ENCODE results near the gene TUBA8.
"Not testable (repeated sequence)": the region's sequence is repeated elsewhere in the genome, so short reads cannot be mapped to it uniquely, and the experiment has no call there.

Gene TUBA8

DNA sequence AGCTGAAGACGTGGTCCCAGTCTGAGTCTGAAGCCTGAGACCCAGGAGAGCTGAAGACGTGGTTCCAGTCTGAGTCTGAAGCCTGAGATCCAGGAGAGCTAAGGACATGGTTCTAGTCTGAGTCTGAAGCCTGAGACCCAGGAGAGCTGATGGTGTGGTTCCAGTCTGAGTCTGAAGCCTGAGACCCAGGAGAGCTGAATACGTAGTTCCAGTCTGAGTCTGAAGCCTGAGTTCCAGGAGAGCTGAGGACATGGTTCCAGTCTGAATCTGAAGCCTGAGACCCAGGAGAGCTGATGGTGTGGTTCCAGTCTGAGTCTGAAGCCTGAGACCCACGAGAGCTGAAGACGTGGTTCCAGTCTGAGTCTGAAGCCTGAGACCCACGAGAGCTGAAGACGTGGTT, 4.6 kb upstream of the TUBA8 start:
- not testable (repeated sequence) for DNase-seq (ENCODE audit: low read depth in 2 of 3, low spot score in 1 of 3)

DNA sequence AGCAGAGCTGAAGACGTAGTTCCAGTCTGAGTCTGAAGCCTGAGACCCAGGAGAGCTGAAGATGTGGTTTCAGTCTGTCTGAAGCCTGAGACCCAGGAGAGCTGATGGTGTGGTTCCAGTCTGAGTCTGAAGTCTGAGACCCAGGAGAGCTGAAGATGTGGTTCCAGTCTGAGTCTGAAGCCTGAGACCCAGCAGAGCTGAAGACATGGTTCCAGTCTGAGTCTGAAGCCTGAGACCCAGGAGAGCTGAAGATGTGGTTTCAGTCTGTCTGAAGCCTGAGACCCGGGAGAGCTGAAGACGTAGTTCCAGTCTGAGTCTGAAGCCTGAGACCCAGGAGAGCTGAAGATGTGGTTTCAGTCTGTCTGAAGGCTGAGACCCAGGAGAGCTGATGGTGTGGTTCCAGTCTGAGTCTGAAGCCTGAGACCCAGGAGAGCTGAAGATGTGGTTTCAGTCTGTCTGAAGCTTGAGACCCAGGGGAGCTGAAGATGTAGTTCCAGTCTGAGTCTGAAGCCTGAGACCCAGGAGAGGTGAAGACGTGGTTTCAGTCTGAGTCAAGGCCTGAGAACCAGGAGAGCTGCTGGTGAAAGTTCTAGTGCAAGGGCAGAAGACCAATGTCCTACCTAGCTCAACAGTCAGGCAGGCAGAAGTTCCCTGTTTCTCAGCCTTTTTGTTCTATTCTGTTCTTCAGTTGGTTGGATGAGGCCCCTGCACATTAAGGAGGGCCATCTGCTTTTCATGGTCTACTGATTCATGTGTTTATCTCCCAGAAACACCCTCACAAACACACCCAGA, 3.9 kb upstream of the TUBA8 start:
- peak in 2 of 3 donors; percentile 53 to 59 for DNase-seq (ENCODE audit: low read depth in 2 of 3, low spot score in 1 of 3)

DNA sequence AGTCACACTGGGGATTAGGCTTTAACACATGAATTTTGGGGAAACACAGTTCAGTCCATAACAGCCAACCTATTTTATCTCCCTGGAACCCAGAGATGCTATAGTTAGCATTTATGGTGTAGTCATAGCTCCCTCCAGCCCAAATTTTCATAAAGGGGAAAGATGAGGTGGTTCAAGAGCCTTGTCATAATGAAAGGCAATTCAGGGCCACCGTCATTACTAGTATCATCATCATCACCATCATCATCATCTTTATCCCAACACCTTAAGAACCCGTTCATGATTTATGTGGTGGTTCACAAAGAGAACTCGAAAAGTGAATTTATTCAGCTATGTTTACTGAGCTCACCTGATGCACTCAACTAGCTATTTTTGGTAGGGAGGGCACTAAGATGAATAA, 2.4 kb upstream of the TUBA8 start:
- no peak for DNase-seq (ENCODE audit: low read depth in 2 of 3, low spot score in 1 of 3)

DNA sequence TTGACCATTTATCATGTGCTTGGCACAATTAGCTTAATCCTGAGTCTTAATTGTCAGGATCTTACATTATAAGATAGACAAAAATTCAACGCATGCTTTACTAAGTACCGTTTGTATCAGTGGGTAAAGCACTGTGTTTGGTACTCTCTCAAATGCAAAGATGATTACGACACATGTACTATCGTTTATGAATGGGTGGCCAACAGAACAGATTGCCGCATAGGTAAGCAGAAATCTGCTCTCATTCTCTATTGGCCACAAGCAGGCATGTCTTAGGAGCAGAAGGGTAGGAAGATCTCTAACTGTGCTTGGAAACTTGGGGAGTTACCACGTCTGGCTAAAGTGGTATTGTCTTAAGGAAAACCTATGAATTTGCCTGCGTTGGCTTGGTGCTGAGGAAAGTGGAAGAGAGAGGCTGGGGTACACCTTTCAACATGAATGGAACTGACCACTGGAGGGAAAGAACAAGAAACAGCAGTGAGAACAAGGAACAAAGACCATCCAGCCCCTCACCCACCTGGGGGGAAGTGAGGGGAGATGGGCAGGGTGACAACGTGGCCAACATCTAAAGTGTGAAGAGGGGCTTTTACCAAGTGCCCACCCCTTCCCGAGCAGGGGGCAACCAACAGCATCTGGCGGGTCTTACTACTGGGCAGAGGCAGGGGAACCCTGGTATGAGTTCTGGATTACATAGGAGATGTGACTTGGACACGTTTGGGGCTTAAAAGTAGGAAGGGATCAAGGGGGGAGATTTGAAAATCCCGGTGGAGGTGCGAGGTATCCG, 1.0 kb upstream of the TUBA8 start:
- DNase-seq (ENCODE audit: low read depth in 2 of 3, low spot score in 1 of 3), result no peak

DNA sequence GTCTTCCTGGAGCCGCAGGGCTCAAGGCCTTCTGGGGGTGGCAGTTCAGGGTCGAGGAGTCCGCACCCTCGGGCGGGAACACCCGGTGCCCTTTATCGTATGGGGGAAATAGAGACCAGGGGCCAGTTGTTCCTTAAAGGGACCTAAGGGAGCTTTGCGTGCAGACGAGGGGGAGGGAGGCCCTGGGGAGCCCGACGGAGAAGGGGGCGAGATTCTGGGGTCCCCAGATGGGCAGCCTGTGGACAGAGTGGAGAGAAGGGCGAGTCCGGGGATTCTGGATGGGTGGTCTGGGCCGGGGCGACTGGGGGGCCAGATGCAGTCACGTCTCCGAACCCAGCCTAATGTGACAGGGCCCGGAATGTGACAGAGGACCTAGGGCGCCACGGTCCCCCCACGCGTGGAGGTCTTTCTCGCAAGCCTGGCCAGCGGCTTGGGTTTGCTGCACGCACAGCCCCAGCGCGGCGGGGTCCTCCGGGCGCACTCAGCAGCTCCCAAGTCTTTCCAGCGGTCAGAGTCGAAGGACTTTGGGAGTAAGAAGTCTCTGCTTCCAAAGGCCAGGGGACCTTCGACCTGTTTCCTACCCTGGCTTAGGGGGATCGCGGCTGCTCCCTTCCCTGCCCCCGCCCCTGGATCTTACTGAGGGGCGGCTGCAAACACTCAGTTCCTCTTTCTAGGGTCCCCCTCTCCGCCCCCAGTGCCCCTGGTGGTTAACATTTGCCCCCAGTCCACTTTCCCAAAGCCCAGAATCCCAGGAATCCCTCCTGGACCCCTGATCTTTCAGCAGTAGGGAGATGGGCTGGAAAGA, 547 bp downstream of the TUBA8 start:
- DNase-seq (ENCODE audit: low read depth in 2 of 3, low spot score in 1 of 3), result no peak

DNA sequence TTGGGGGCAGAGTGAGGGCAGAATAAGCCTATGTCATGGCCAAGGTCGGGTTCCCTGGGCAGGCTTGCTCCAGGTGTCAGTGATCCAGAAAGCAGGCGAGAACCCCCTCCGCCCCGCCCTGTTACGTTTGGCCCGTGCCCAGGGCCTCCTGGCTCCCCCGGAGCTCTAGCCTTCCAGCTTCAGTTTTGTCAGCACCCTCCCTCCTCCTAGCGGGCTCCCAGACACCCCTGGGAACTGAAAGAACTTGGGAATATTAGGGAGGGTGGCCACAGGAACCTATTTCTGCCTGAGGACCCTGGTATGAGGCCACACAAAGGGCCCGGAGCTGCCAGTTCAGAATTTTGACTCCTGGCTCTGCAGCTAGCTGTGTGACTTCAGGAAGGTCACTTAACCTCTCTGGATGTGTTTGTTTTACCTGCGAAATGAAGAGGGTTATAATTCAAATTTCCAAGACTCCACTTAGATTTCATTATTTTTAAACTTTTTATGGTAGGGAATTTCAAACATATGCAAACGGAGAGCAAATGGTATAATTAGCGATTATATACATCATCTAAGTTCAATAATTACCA, 1.2 kb downstream of the TUBA8 start:
- no peak for DNase-seq (ENCODE audit: low read depth in 2 of 3, low spot score in 1 of 3)

DNA sequence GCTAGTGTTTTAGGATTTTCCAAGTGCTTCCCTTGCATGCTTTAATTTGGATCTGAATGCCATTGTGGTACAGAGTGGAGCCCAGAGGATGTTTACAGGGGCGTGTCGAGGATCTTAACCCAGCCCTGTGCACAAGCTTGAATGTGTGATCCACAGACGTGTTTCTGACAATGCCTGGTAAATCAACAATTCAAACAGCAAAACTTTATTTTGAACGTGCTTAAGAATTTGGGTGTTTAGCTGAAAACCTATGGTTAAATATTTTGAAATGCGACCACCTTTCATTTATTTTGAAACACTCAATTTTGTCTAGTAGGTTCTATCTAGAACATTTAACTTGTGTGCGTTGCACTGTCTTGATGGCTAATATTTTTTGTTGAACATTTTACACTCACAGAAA, 1.8 kb downstream of the TUBA8 start:
- DNase-seq (ENCODE audit: low read depth in 2 of 3, low spot score in 1 of 3), result no peak

DNA sequence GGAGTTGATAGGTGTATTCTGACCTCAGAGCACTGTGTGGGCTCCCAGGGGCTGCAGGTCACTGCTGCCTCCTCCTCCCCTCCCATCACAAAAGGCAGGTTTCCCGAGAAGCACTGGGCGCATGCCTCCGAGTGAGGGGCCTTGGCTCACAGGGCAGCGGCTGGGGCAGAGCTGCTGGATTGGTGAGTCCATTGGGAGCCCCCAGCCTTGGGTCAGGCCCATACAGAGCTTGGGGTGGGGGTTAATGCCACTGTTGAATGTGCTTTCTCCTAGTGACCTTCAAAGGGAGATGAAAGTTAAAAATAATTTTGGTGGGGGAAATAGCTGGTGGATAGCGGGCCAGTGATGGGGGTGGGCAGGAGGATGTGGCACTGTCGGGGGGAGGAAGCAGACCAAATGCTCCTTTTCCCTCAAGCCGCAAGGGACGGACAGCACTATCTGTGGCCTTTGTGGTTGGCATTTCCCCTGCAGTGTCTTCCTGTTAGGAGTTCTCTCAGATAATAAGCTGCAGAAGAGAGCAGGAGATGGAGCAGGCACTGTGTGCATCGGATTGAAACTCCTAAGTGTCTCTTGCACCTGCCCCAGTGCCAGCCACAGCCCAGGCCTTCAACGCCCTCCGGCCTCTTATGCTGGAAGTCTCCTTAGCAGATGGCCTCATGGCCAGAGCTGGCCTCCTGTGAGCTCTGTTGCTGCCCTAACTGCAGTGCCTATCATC, 3.2 kb downstream of the TUBA8 start:
- no peak for DNase-seq (ENCODE audit: low read depth in 2 of 3, low spot score in 1 of 3)

DNA sequence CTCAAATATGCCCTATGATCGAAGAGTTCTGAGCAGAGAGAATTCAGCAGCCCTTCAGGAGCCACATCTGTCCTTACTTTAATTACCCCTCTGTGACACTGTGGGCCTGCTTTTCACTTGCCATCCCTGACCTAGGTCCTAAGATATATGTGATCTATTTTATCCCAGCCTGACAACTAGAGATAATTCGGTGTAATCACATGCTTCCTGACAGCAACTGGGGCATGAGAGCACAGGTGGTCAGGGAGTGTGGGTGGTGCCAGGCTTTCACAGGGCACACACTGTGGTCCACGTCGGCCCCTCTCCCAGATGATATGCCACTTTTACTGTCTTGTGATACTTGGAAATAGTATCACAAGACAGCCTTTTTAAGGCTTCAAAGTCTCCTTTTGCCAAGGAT, 3.9 kb downstream of the TUBA8 start:
- no peak for DNase-seq (ENCODE audit: low read depth in 2 of 3, low spot score in 1 of 3)

DNA sequence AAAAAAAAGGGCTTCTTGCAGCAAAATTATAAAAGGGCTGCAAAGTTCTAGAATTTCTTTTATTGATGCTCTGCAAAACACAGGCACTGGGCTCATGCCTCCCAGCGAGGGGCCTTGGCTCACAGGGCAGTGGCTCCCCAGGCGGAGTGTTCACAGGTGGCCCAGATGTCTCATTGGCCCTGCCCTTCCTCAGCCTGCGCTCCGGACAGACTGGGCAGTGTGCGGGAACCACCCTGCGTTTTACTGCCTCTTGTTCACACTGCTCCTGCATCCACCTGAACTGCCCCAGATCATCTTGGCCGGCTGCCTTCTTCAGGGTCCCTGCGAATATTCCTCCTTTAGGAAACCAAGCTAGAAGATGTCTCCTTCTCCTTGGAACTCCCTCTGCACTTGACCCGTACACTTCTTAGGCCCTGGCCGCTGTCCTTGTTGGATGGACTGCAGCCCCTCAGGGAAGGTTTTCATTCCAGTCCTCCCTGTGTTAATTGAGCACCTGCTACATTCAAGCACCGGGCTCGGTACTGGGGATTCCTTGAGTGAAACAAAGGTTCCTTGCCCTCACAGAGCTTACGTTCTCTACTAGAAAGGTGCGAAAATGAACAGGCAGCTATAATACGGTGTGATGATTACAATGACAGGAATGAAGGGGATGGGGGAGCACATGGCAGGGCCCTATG, 4.5 kb downstream of the TUBA8 start:
- no peak for DNase-seq (ENCODE audit: low read depth in 2 of 3, low spot score in 1 of 3)

DNA sequence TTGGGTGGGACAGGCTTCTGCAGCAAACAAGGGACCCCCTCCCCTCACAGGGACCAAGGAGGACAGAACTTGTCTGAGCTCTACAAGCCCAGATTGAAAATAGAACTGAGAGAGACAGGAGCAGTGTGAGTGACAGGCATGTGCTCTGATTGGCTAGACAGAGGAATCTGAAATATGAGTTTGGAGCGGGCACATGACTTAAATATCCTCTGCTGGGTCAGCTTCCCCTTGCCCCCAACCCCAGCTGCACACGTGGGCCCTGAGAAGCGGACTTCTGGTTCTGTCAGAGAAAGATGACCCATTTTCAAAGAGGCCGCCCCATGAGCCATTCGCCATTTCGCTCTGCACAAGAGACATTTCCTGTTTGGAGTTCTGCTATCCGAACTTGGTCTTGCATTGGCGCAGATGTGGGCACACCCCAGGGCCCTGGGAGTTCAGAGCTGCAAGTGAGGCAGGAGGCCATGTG, 5.3 kb downstream of the TUBA8 start:
- DNase-seq (ENCODE audit: low read depth in 2 of 3, low spot score in 1 of 3), result no peak

DNA sequence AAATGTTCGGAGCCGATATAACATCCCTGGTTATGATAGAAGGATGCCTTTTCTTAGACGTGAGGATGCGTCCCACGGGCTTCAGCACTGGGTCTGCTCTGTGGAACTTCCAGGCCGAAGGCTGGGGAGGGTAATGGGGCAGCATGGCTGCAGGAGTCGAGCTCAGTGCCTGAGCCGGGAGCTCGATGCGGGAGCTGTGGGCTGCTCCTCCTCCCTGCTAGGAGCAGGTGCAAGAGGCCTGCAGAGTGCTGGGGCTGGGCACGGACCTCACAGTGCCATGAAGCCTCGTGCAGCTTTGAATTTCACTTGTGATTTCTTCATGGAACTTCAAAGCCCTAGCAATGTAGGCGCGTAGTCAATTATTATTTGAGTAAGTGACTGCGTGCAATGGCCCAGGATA, 6.0 kb downstream of the TUBA8 start:
- no peak for DNase-seq (ENCODE audit: low read depth in 2 of 3, low spot score in 1 of 3)

DNA sequence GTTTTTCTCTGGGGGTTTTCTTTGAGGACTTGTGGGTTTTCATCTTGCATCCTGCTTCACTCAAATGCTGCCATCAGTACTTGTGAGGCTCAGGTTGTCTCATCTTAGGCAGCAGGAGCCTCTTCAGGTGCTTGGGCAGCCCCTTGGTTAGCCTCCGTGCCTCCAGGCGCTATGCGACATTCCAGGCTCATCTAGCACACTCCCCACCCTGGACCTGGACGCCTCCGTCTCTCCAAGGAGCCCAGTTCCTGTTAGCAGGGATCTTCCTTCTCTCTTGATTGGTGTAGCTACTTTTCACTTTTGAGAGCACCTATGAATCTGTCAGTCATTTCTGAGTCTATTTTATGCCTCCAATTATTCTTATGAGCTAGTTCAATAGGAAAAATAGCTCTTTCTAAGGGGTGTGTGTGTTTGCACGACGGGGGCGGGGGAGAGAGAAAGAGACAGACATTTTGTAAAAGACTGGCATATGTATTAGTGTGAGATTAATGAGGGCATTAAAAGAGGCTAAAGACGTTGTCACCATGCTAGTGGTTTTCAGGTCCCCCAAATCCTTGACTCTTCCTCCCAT, 7.8 kb downstream of the TUBA8 start:
- DNase-seq (ENCODE audit: low read depth in 2 of 3, low spot score in 1 of 3), result no peak

DNA sequence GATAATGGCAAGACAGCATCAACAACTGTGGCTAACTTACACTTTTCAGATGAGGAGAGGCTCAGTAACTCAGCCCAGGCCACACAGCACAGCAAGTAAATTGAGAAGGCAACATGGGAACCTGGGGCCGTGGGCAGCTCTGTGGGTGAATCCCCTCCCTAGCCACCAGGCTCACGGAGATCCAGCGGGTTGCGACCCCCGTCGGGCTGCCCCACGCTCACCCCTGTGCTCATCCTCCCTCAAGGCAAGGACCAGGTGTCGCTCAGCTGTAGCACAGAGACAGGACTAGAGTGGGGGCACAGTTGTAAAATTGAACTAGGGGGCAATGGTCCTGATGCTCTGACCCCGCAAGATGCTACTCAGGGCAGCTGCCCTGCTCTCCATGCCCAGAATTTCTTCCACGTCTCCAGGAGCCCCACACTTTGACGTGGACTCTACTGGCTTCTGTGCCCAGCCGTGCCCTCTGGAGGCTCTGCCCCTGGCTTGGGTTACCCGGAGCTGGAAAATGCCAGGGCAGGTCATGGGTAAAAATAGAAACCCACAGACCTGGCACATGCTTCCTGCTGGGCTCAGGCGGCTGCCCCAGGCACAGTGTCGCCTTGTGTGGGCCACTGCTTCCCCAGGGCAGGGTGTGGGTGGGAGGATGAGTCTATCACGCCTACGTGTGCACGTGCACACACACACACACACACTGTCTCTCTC, 9.0 kb downstream of the TUBA8 start:
- no peak for DNase-seq (ENCODE audit: low read depth in 2 of 3, low spot score in 1 of 3)

DNA sequence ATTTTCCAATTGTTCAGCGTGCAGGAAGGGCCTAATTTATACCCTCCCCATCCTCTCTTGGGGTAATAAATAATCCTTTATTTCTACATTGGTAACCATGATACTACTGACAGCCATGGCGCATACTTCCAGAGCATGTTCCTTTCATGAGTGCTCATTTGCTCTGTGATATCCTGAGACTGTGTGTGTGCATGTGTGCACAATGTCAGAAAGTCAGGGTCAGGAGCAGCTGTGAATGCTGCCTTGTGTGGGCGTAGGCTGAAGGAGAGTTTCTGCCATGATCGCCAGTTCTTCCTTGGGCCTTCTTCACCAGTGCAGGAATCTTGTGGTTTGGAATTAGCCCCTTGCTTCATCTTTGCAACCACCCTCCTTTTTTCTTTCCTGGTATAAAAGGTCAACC, 10.2 kb downstream of the TUBA8 start:
- DNase-seq (ENCODE audit: low read depth in 2 of 3, low spot score in 1 of 3), result no peak

DNA sequence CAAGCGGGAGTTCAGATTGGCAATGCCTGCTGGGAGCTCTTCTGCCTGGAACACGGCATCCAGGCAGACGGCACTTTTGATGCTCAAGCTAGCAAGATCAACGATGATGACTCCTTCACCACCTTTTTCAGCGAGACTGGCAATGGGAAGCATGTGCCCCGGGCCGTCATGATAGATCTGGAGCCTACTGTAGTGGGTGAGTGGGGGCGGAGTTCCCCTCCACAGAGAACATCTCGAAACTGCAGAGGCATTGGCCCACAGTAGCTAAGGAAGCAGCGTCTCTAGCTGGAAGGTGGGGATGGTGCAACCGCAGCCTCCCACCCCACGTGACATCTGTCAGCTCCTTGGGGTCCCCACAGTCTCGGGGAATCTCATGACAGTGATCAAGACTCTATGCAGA, 10.9 kb downstream of the TUBA8 start:
- DNase-seq (ENCODE audit: low read depth in 2 of 3, low spot score in 1 of 3), result no peak

DNA sequence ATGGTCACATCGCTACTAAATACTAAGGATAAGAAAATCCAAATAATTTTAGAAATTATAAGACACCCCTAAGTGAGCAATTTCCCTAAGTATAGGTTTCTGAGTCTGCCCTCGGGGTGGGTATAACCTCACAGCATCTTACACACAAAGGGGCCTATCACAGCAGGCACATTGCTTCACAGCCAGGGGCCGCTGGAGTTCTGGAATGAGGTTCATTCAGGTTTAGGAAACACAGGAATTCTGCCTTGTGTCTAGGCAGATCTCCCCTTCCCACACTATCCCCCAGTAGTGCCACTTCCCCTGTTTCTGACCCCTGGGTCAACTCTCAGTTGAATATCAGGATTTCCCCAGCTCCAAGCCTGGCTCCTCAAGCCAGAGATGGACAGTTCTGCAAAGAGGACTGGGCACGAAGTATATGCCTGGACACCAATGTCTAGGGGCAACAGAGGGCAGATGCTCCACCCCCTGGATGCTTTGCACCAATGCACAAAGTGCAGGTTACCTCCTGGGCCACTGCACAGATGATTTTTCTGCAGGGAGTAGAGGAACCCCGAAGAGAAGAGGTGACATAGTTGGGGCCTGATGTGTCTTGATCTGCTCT, 11.4 kb downstream of the TUBA8 start:
- DNase-seq (ENCODE audit: low read depth in 2 of 3, low spot score in 1 of 3), result no peak

DNA sequence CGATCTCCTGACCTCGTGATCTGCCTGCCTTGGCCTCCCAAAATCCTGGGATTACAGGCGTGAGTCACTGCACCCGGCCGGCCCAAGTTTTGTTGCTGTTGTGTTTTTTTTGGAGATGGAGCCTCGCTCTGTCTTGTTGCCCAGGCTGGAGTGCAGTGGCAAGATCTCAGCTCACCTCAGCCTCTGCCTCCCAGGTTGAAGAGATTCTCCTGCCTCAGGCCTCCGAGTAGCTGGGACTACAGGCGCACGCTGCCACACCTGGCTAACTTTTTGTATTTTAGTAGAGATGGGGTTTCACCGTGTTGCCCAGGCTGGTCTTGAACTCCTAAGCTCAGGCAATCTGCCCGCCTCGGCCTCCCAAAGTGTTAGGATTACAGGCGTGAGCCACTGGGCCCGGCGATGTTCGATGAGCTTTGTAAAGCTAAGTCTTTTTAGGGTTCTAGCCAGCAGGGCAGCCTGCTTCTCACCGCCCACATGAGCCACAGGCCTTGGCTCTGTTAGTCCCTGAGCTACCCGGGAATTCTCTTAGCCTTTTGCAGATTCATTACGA, 12.9 kb downstream of the TUBA8 start:
- not testable (repeated sequence) for DNase-seq (ENCODE audit: low read depth in 2 of 3, low spot score in 1 of 3)
